HCT116 (cell line): Measurements from ENCODE around the gene SYDE2.

ENCODE experiments used
- EZH2 ChIP-seq: fragments of 200-600 bp; sonication (generic); IDR thresholded peaks from 2 replicates; pipeline ENCODE4 v1.6.1; 2017; ENCODE audit warnings: antibody characterized with exemption, mixed run types
- EZH2phosphoT487 ChIP-seq: fragments of 200-600 bp; IDR thresholded peaks from 2 replicates; pipeline ENCODE4 v1.6.1; 2018; ENCODE audit warnings: antibody characterized with exemption, borderline replicate concordance
- JUND ChIP-seq: IDR thresholded peaks from 2 replicates; pipeline ENCODE4 v1.6.1; 2012
- POLR2A ChIP-seq: IDR thresholded peaks from 2 replicates; pipeline ENCODE4 v1.7.0; 2011; ENCODE audit warnings: borderline replicate concordance; ENCODE audit not compliant: insufficient read depth, insufficient read length; ENCODE audit errors: extremely low read depth
- POLR2AphosphoS5 ChIP-seq: IDR thresholded peaks from 2 replicates; pipeline ENCODE4 v1.6.1; 2011; ENCODE audit warnings: mild to moderate bottlenecking, low read depth, low read length, moderate library complexity
- SP1 ChIP-seq: IDR thresholded peaks from 2 replicates; pipeline ENCODE4 v1.6.1; 2012; ENCODE audit warnings: low read depth
- YY1 ChIP-seq: IDR thresholded peaks from 2 replicates; pipeline ENCODE4 v1.6.1; 2011; ENCODE audit warnings: low read length, low read depth, moderate library complexity, mild to moderate bottlenecking; ENCODE audit not compliant: insufficient replicate concordance; ENCODE audit errors: extremely low read depth
- ZBTB33 ChIP-seq: IDR thresholded peaks from 2 replicates; pipeline ENCODE4 v1.6.1; 2011; ENCODE audit warnings: mild to moderate bottlenecking, low read length, moderate library complexity; ENCODE audit not compliant: insufficient replicate concordance; ENCODE audit errors: extremely low read depth
- TF ChIP-seq, protein P1 (sequence below), 3 experiments: fragments of 200-600 bp in 1 of 3; sonication (generic) in 1 of 3; IDR thresholded peaks in 2 of 3; conservative IDR thresholded peaks in 1 of 3; 2 replicates each; pipeline ENCODE4 v1.5.1; 2012 to 2017; ENCODE audit warnings: low read depth in 2 of 3, low read length in 2 of 3, antibody characterized with exemption in 1 of 3, borderline replicate concordance in 1 of 3, control low read depth in 1 of 3, mild to moderate bottlenecking in 1 of 3, mixed read lengths in 1 of 3, mixed run types in 1 of 3, moderate library complexity in 1 of 3; ENCODE audit not compliant: insufficient read depth in 1 of 3

DNA sequence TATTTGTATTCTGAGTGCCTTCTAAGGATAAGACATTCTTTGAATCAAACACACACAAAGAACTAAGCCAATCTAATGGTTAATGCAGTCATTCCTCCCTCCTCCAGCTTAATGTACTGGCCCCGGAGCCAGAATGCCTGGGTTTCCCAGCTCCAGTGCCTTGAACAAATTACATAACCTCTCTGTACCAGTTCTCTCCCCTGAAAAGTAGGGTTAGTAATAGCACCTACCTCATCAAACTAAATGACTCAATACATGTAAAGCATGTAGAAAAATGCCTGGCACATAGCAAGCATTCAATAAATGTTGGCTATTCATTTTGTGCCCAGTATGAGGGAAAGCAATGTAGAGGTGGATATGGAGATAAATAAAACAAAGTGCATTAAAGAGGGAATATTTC, 44.6 kb upstream of the SYDE2 start:
- TF ChIP-seq ZBTB33 = no peak
- TF ChIP-seq, protein P1, sequence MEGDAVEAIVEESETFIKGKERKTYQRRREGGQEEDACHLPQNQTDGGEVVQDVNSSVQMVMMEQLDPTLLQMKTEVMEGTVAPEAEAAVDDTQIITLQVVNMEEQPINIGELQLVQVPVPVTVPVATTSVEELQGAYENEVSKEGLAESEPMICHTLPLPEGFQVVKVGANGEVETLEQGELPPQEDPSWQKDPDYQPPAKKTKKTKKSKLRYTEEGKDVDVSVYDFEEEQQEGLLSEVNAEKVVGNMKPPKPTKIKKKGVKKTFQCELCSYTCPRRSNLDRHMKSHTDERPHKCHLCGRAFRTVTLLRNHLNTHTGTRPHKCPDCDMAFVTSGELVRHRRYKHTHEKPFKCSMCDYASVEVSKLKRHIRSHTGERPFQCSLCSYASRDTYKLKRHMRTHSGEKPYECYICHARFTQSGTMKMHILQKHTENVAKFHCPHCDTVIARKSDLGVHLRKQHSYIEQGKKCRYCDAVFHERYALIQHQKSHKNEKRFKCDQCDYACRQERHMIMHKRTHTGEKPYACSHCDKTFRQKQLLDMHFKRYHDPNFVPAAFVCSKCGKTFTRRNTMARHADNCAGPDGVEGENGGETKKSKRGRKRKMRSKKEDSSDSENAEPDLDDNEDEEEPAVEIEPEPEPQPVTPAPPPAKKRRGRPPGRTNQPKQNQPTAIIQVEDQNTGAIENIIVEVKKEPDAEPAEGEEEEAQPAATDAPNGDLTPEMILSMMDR (IDR thresholded peaks at IDR 0.05 in 2 of 3, conservative IDR thresholded peaks at IDR 0.05 in 1 of 3; ENCODE audit: borderline replicate concordance in 1 of 3, insufficient read depth in 1 of 3, low read depth in 2 of 3, low read length in 2 of 3) = no peak
- no peak for TF ChIP-seq POLR2AphosphoS5
- no peak for TF ChIP-seq YY1
- TF ChIP-seq EZH2 = no peak
- TF ChIP-seq JUND = no peak
- TF ChIP-seq POLR2A = no peak
- no peak for TF ChIP-seq EZH2phosphoT487
- TF ChIP-seq SP1 = no peak
